GM12891 (cell line): Measurements from ENCODE around the gene BAG5.

ENCODE experiments used
- DNase-seq: peaks from one replicate; pipeline ENCODE4 v3.0.0; 2011; ENCODE audit warnings: low spot score; ENCODE audit not compliant: insufficient read length
- FAIRE-seq: peaks from 2 replicates; lab custom pipeline; 2011; peaks lifted over from hg19 to GRCh38; lab: Jason Lieb, UNC
- PAX5 ChIP-seq: IDR thresholded peaks from 2 replicates; pipeline ENCODE4 v1.6.1; 2011; ENCODE audit warnings: low read length, moderate library complexity, mild to moderate bottlenecking; ENCODE audit not compliant: insufficient read depth, severe bottlenecking
- POLR2A ChIP-seq: IDR thresholded peaks from 2 replicates; pipeline ENCODE4 v1.6.1; 2011; ENCODE audit warnings: low read depth, low read length, control low read depth
- POLR2AphosphoS5 ChIP-seq: IDR thresholded peaks from 2 replicates; pipeline ENCODE4 v1.6.1; 2011; ENCODE audit warnings: low read depth, low read length, control low read depth
- POU2F2 ChIP-seq: IDR thresholded peaks from 2 replicates; pipeline ENCODE4 v1.6.1; 2011; ENCODE audit warnings: low read depth, mild to moderate bottlenecking, control low read depth, low read length, moderate library complexity
- SPI1 ChIP-seq: IDR thresholded peaks from 2 replicates; pipeline ENCODE4 v1.6.1; 2011; ENCODE audit warnings: low read depth, low read length, control low read depth
- TAF1 ChIP-seq: IDR thresholded peaks from 2 replicates; pipeline ENCODE4 v1.6.1; 2011; ENCODE audit warnings: low read depth, low read length, control low read depth

Gene BAG5

GRCh38 chr14:103508521-103509329 lies 53.7 kb downstream of the BAG5 start:
- FAIRE-seq (peak; percentile 43), DNase-seq (no peak)
- no peak for TF ChIP-seq PAX5
- TF ChIP-seq POU2F2 = no peak
- no peak for TF ChIP-seq POLR2A
- TF ChIP-seq TAF1 = no peak
- no peak for TF ChIP-seq SPI1
- no peak for TF ChIP-seq POLR2AphosphoS5

- DNase-seq = no peak
- FAIRE-seq = no peak
- no peak for TF ChIP-seq TAF1
- TF ChIP-seq POLR2AphosphoS5 = no peak
- TF ChIP-seq POLR2A = no peak
- TF ChIP-seq SPI1 = no peak
- TF ChIP-seq POU2F2 = no peak
- TF ChIP-seq PAX5 = no peak
Observed at GRCh38 chr14:103507751-103508150, 54.7 kb downstream of the BAG5 start.
